ENCODE data around the gene TOR4A. TPM values are rescaled to one million over a fixed set of nuclear protein-coding genes. Genes with fewer than 3 reads are reported as not detected.

TOR4A gene
- total RNA-seq, 1 donor from 2014 or later, result 17.4 TPM

DNA sequence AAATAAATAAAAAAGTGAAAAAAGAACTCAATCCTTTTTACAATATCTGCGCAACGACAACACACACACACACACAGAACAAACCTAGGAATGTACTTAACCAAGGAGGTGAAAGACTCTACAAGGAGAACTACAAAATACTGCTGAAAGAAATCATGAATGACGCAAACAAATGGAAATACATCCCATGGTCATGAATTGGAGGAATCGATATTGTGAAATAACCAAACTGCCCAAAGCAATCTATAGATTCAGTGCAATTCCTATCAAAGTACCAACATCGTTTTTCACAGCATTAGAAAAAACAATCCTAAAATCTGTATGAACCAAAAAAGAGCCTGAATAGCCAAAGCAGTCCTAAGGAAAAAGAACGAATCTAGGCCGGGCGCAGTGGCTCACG is 54.4 kb downstream of the TOR4A start:
- intact Hi-C loops (cut with micrococcal nuclease), result no loop called here

Other genes starting within 250 kb of the TOR4A start
- gene ABCA2, start 249.5 kb upstream of the TOR4A start, total RNA-seq, result 27.8 and 30.6 TPM in 2 replicates
- 0.41 and 0.84 TPM in 2 replicates for gene FUT7, start 245.6 kb upstream of the TOR4A start, total RNA-seq
- 15.5 and 17.0 TPM in 2 replicates for gene NPDC1, start 231.5 kb upstream of the TOR4A start, total RNA-seq
- not detected in 2 replicates for gene ENTPD2, start 223.7 kb upstream of the TOR4A start, total RNA-seq
- 32.9 TPM in 2 replicates for gene SAPCD2, start 207.2 kb upstream of the TOR4A start, total RNA-seq
- 14.8 and 15.4 TPM in 2 replicates for gene UAP1L1, start 200.2 kb upstream of the TOR4A start, total RNA-seq
- 48.7 and 55.1 TPM in 2 replicates for gene MAN1B1, start 190.7 kb upstream of the TOR4A start, total RNA-seq
- 221 and 229 TPM in 2 replicates for gene DPP7, start 163.0 kb upstream of the TOR4A start, total RNA-seq
- 0.05 TPM in 1 of 2 replicates, not detected in the other for gene GRIN1, start 138.6 kb upstream of the TOR4A start, total RNA-seq
- gene LRRC26, start 107.7 kb upstream of the TOR4A start, total RNA-seq, result not detected in 2 replicates
- gene TMEM210, start 105.7 kb upstream of the TOR4A start, total RNA-seq, result not detected in 2 replicates
- gene ANAPC2, start 89.2 kb upstream of the TOR4A start, total RNA-seq, result 68.8 and 69.6 TPM in 2 replicates
- 86.5 and 88.3 TPM in 2 replicates for gene SSNA1, start 89.0 kb upstream of the TOR4A start, total RNA-seq
- 9.6 and 10.9 TPM in 2 replicates for gene TPRN, start 77.0 kb upstream of the TOR4A start, total RNA-seq
- 28.2 and 30.8 TPM in 2 replicates for gene TMEM203, start 72.1 kb upstream of the TOR4A start, total RNA-seq
- 38.6 and 42.1 TPM in 2 replicates for gene NDOR1, start 72.0 kb upstream of the TOR4A start, total RNA-seq
- gene RNF208, start 55.5 kb upstream of the TOR4A start, total RNA-seq, result 3.3 and 3.8 TPM in 2 replicates
- gene CYSRT1, start 52.6 kb upstream of the TOR4A start, total RNA-seq, result 0.23 and 0.27 TPM in 2 replicates
- 0.14 TPM in 1 of 2 replicates, not detected in the other for gene RNF224, start 50.2 kb upstream of the TOR4A start, total RNA-seq
- gene SLC34A3, start 46.8 kb upstream of the TOR4A start, total RNA-seq, result not detected in 2 replicates
- gene TUBB4B, start 36.4 kb upstream of the TOR4A start, total RNA-seq, result 365 and 372 TPM in 2 replicates
- not detected in 2 replicates for gene STPG3, start 26.4 kb upstream of the TOR4A start, total RNA-seq
- 65.9 and 67.2 TPM in 2 replicates for gene NELFB, start 22.4 kb upstream of the TOR4A start, total RNA-seq
- 1.5 and 1.7 TPM in 2 replicates for gene NRARP, start 24.5 kb downstream of the TOR4A start, total RNA-seq
- 8.2 and 9.6 TPM in 2 replicates for gene EXD3, start 145.4 kb downstream of the TOR4A start, total RNA-seq
- 0.80 and 0.98 TPM in 2 replicates for gene NOXA1, start 145.7 kb downstream of the TOR4A start, total RNA-seq
- gene ENTPD8, start 163.6 kb downstream of the TOR4A start, total RNA-seq, result not detected in 2 replicates
- 50.6 and 51.5 TPM in 2 replicates for gene NSMF, start 181.6 kb downstream of the TOR4A start, total RNA-seq